WERI-Rb-1 (cell line): ENCODE results near the gene SLC2A1.
"Not testable (repeated sequence)": the region's sequence is repeated elsewhere in the genome, so short reads cannot be mapped to it uniquely, and the experiment has no call there.

Experiments
- DNase-seq: peaks from one replicate; pipeline ENCODE4 v3.0.0-alpha.2; 2020
- H3K27ac ChIP-seq: fragments of 250-450 bp; sonication (Bioruptor Pico); 2 replicates; pipeline ENCODE4 v1.5.1; 2020; ENCODE audit warnings: mild to moderate bottlenecking, moderate library complexity
- H3K27me3 ChIP-seq: fragments of 250-450 bp; sonication (Bioruptor Pico); 2 replicates; pipeline ENCODE4 v1.5.1; 2021; ENCODE audit warnings: mild to moderate bottlenecking, low read depth, moderate library complexity; ENCODE audit not compliant: insufficient read depth, severe bottlenecking
- H3K36me3 ChIP-seq: fragments of 250-450 bp; sonication (Bioruptor Pico); 2 replicates; pipeline ENCODE4 v1.5.1; 2020; ENCODE audit warnings: mild to moderate bottlenecking, moderate library complexity
- H3K4me3 ChIP-seq: 2 replicates; pipeline ENCODE4 v1.5.1; 2011; ENCODE audit warnings: low read depth, mild to moderate bottlenecking, control low read depth, low read length
- H3K9me3 ChIP-seq: fragments of 250-450 bp; sonication (Bioruptor Pico); 2 replicates; pipeline ENCODE4 v1.5.1; 2021; ENCODE audit warnings: mild to moderate bottlenecking, moderate library complexity; ENCODE audit not compliant: severe bottlenecking
- CTCF ChIP-seq: IDR thresholded peaks from 2 replicates; pipeline ENCODE4 v1.5.1; 2011; ENCODE audit warnings: low read depth, mild to moderate bottlenecking, control low read depth, inconsistent platforms, low read length

SLC2A1 gene

GRCh38 chr1:42921769-42922168 is 36.9 kb downstream of the SLC2A1 start:
- H3K4me3 ChIP-seq: no peak overlapping the region
- H3K9me3 ChIP-seq: no peaks in the 10 kb centered on the region
- TF ChIP-seq CTCF: no peak
- no peak overlapping the region for H3K27ac ChIP-seq
- H3K27me3 ChIP-seq: no peaks in the 10 kb centered on the region
- H3K36me3 ChIP-seq: peaks cover 19% of the 10 kb centered on the region
- no peak for DNase-seq

GRCh38 chr1:42919651-42920050 is 39.0 kb downstream of the SLC2A1 start:
- not testable (repeated sequence) for H3K4me3 ChIP-seq, H3K9me3 ChIP-seq, H3K27me3 ChIP-seq, H3K36me3 ChIP-seq, DNase-seq, H3K27ac ChIP-seq

GRCh38 chr1:42917241-42917495 is 41.5 kb downstream of the SLC2A1 start:
- Histone ChIP-seq H3K27me3 (no peaks in the 10 kb centered on the region), H3K36me3 (no peaks in the 10 kb centered on the region), H3K4me3 (no peak overlapping the region), H3K9me3 (peaks cover 21% of the 10 kb centered on the region), H3K27ac (no peak overlapping the region)
- no peak for TF ChIP-seq CTCF
- no peak for DNase-seq

- Histone ChIP-seq H3K27me3 (no peaks in the 10 kb centered on the region), H3K36me3 (no peaks in the 10 kb centered on the region), H3K27ac (no peak overlapping the region), H3K4me3 (no peak overlapping the region), H3K9me3 (peaks cover 21% of the 10 kb centered on the region)
- no peak for TF ChIP-seq CTCF
- DNase-seq: no peak
Measured at GRCh38 chr1:42915456-42915855, 43.2 kb downstream of the SLC2A1 start.

- Histone ChIP-seq H3K4me3 (no peak overlapping the region), H3K27ac (no peak overlapping the region), H3K36me3 (no peaks in the 10 kb centered on the region), H3K9me3 (peaks cover 21% of the 10 kb centered on the region), H3K27me3 (no peaks in the 10 kb centered on the region)
- no peak for TF ChIP-seq CTCF
- no peak for DNase-seq
Measured at GRCh38 chr1:42914092-42914627, 44.5 kb downstream of the SLC2A1 start.

GRCh38 chr1:42913426-42914091 is 45.1 kb downstream of the SLC2A1 start:
- peak; percentile 57 for DNase-seq
- Histone ChIP-seq H3K4me3 (no peak overlapping the region), H3K36me3 (no peaks in the 10 kb centered on the region), H3K9me3 (peaks cover 21% of the 10 kb centered on the region), H3K27me3 (no peaks in the 10 kb centered on the region), H3K27ac (no peak overlapping the region)
- TF ChIP-seq CTCF: peak; percentile 74
